Astrocyte of the cerebellum (primary cell): Measurements from ENCODE around the gene HIVEP3.

Source experiments
- DNase-seq: peaks from one replicate; pipeline ENCODE4 v3.0.0-alpha.2; 2011; ENCODE audit warnings: low read depth
- H3K4me3 ChIP-seq: 2 replicates; pipeline ENCODE4 v1.5.1; 2011; ENCODE audit warnings: mild to moderate bottlenecking, low read depth, low read length, moderate library complexity
- in situ Hi-C: cut with HindIII; loops from 2 replicates; pipeline ENCODE4 v1.10.0; 2017; ENCODE audit warnings: low sequenced_read_pairs
- TF ChIP-seq, protein P1 (sequence below): IDR thresholded peaks from 2 replicates; pipeline ENCODE4 v1.5.1; 2012; ENCODE audit warnings: low read length, low read depth, moderate library complexity, mild to moderate bottlenecking; ENCODE audit errors: missing control alignments

HIVEP3 gene

DNA sequence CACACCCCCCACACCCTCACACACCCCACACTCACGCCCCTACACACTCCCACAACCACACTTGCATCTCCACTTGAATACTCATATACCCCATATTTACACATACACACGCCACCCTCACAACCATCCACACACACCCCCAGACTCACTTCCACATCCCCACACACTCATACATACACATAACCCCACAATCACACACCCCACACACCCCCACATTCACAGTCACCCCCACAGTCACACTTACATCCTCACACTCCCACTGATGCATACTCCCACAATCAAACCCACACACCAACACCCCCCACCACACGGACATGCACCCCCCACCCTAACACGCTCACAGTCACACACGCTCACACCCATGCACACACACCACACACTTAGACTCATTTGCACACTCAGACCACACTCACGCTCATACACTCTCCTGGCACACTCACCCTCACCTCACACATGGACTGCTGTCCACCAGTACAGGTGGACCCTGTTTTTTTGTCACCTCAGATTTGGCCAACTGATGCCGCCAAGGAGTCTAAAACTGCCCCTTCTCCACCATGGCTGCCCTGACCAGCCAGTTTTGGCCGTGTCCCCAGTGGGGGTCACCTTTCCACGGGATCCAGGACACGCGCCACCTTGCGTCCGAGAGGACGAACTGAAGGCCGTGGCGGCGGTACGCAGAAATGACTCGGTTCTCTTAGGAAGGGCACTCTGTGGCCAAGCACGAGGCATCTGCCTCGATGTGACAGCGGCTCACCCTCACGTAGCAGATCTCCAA, 388.9 kb downstream of the HIVEP3 start:
- no peak overlapping the region for H3K4me3 ChIP-seq
- in situ Hi-C loops, result no loop called here
- TF ChIP-seq, protein P1, sequence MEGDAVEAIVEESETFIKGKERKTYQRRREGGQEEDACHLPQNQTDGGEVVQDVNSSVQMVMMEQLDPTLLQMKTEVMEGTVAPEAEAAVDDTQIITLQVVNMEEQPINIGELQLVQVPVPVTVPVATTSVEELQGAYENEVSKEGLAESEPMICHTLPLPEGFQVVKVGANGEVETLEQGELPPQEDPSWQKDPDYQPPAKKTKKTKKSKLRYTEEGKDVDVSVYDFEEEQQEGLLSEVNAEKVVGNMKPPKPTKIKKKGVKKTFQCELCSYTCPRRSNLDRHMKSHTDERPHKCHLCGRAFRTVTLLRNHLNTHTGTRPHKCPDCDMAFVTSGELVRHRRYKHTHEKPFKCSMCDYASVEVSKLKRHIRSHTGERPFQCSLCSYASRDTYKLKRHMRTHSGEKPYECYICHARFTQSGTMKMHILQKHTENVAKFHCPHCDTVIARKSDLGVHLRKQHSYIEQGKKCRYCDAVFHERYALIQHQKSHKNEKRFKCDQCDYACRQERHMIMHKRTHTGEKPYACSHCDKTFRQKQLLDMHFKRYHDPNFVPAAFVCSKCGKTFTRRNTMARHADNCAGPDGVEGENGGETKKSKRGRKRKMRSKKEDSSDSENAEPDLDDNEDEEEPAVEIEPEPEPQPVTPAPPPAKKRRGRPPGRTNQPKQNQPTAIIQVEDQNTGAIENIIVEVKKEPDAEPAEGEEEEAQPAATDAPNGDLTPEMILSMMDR, result no peak
- no peak for DNase-seq

GRCh38 chr1:41528726-41529605, 389.8 kb downstream of the HIVEP3 start:
- H3K4me3 ChIP-seq, result no peak overlapping the region
- DNase-seq, result no peak
- in situ Hi-C loops, result no loop called here
- TF ChIP-seq, protein P1, result no peak

- in situ Hi-C loops, result no loop called here
- H3K4me3 ChIP-seq, result no peak overlapping the region
- TF ChIP-seq, protein P1, result no peak
- DNase-seq, result no peak
Measured at GRCh38 chr1:41528106-41528505, 390.6 kb downstream of the HIVEP3 start.

DNA sequence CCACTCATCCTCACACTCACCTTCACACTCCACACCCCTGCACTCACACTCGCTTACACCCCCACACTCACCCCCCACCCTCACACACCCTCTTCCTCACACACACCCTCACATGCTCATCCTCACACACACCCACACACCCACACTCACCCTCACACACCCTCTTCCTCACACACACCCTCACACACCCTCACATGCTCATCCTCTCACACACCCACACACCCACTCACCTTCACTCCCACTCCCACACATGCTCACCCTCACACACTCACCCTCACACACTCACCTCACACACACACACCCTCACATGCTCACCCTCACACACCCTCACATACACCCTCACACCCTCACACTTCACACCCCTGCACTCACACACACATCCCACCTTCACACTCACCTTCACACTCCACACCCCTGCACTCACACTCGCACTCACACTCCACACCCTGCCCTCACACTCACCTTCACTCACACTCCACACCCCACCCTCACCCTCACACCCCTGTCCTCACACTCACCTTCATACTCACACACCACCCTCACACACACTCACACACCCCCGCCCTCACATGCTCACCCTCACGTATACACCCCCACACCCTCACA, 391.7 kb downstream of the HIVEP3 start:
- TF ChIP-seq, protein P1, result no peak
- no peak overlapping the region for H3K4me3 ChIP-seq
- DNase-seq, result no peak
- in situ Hi-C loops, result no loop called here

- TF ChIP-seq, protein P1, result no peak
- DNase-seq, result no peak
- no peak overlapping the region for H3K4me3 ChIP-seq
- in situ Hi-C loops, result no loop called here
Measured at GRCh38 chr1:41525891-41526587, 392.7 kb downstream of the HIVEP3 start.
